T-helper 2 cell treated with Interferon-gamma antibody and Interleukin-4, amounts not matched to agents 5 μg/mL and 100 μg/mL, for 36 hours (primary cell): ENCODE results near the gene ATXN3L.

Experiments
- DNase-seq: peaks from one replicate; pipeline ENCODE4 v3.0.0; 2021; ENCODE audit warnings: low spot score
- H3K27ac Mint-ChIP-seq: one replicate; pipeline ENCODE4 v1.8.0; 2021; ENCODE audit warnings: mild to moderate bottlenecking, mixed read lengths
- H3K27me3 Mint-ChIP-seq: one replicate; pipeline ENCODE4 v1.8.0; 2021; ENCODE audit warnings: low read depth, mixed read lengths
- H3K36me3 Mint-ChIP-seq: one replicate; pipeline ENCODE4 v1.8.0; 2021; ENCODE audit warnings: low read depth, mixed read lengths
- H3K4me1 Mint-ChIP-seq: one replicate; pipeline ENCODE4 v1.8.0; 2021; ENCODE audit warnings: low read depth, mixed read lengths
- H3K4me3 Mint-ChIP-seq: one replicate; pipeline ENCODE4 v1.8.0; 2022; ENCODE audit warnings: mild to moderate bottlenecking, moderate library complexity, mixed read lengths
- H3K9me3 Mint-ChIP-seq: one replicate; pipeline ENCODE4 v1.8.0; 2021; ENCODE audit warnings: mixed read lengths

Gene ATXN3L

DNA sequence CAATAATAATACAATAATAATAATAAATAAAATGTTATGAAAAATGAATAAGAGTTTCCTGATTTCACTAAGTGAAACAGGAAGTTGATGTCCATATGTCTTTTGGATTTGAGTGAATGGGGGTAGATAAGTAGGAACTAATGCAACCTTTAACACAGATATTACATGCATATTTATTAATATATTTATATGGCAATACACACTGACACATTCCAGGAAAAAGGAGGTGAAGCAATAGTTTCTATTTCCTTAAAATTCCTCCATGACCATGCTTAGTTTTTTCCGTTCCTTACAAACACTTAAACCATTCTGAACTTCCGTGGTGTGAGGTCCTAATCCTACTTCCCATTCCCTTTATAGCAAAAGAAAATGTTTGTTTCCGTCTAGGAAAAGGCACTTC is 48.3 kb downstream of the ATXN3L start:
- DNase-seq, result no peak
- H3K4me3 Mint-ChIP-seq, result no peak overlapping the region
- no peaks in the 10 kb centered on the region for H3K27me3 Mint-ChIP-seq
- H3K27ac Mint-ChIP-seq, result no peak overlapping the region
- no peaks in the 10 kb centered on the region for H3K36me3 Mint-ChIP-seq
- H3K4me1 Mint-ChIP-seq, result no peaks in the 10 kb centered on the region
- no peaks in the 10 kb centered on the region for H3K9me3 Mint-ChIP-seq

GRCh38 chrX:13270360-13270759 is 49.5 kb downstream of the ATXN3L start:
- Mint-ChIP-seq H3K27ac (no peak overlapping the region), H3K9me3 (no peaks in the 10 kb centered on the region), H3K4me1 (no peaks in the 10 kb centered on the region), H3K36me3 (no peaks in the 10 kb centered on the region), H3K27me3 (no peaks in the 10 kb centered on the region), H3K4me3 (no peak overlapping the region)
- no peak for DNase-seq

DNA sequence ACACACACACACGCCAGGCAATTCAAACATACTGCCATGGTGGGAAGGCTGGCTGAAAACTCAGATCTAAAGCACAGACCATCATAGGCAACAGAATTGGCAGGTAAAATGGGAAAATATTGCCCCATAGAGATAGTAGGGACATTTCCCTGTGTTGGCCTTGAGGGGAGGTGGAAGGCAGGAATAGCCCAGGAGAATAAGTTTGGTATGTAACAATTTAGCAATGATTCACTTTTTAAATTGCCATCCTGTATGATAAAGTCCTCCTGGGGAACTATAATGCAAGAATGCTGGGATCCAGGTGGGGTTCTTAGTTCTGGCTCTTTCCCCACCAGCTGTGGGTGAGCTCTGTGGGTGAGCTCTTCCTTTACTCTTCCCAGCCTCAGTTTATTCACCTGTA is 51.0 kb downstream of the ATXN3L start:
- no peaks in the 10 kb centered on the region for H3K27me3 Mint-ChIP-seq
- DNase-seq, result no peak
- H3K9me3 Mint-ChIP-seq, result no peaks in the 10 kb centered on the region
- H3K4me1 Mint-ChIP-seq, result peaks cover 5% of the 10 kb centered on the region
- no peaks in the 10 kb centered on the region for H3K36me3 Mint-ChIP-seq
- no peak overlapping the region for H3K27ac Mint-ChIP-seq
- no peak overlapping the region for H3K4me3 Mint-ChIP-seq
